Mesodermal cell (in vitro differentiated cells): ENCODE measurements around the gene NAA80.

ENCODE experiments used
- H3K27ac ChIP-seq: 2 replicates; pipeline ENCODE4 v1.7.0; 2013; ENCODE audit warnings: mild to moderate bottlenecking, low read depth, low read length, moderate library complexity; ENCODE audit not compliant: severe bottlenecking
- H3K36me3 ChIP-seq: 2 replicates; pipeline ENCODE4 v1.7.1; 2013; ENCODE audit warnings: mild to moderate bottlenecking, low read length, moderate library complexity; ENCODE audit not compliant: control insufficient read depth, insufficient read depth
- H3K4me1 ChIP-seq: one replicate; pipeline ENCODE4 v1.7.1; 2013; ENCODE audit warnings: mild to moderate bottlenecking, low read length; ENCODE audit not compliant: insufficient read depth, control insufficient read depth, poor library complexity, severe bottlenecking
- H3K4me3 ChIP-seq: 2 replicates; pipeline ENCODE4 v1.7.0; 2013; ENCODE audit warnings: low read length, control low read depth, mild to moderate bottlenecking; ENCODE audit not compliant: insufficient read depth, poor library complexity, severe bottlenecking; ENCODE audit errors: extremely low read depth
- H3K9me3 ChIP-seq: 2 replicates; pipeline ENCODE4 v1.7.1; 2013; ENCODE audit warnings: mild to moderate bottlenecking, low read length, moderate library complexity; ENCODE audit not compliant: control insufficient read depth
- WGBS, 2 experiments: methylation state at CpG; one replicate each; pipeline ENCODE4 v1.1.5; 2013; ENCODE audit warnings: missing lambda C conversion rate in 2 of 2; ENCODE audit not compliant: insufficient coverage in 2 of 2; 5-methylcytosine and 5-hydroxymethylcytosine counted together

NAA80 gene

GRCh38 chr3:50327129-50327528 lies 27.9 kb upstream of the NAA80 start:
- peaks cover 34% of the 10 kb centered on the region for H3K4me1 ChIP-seq
- no peak overlapping the region for H3K27ac ChIP-seq
- WGBS, 2 experiments: 90 to 100% methylated on average over 2 of the region's 4 CpGs
- no peaks in the 10 kb centered on the region for H3K9me3 ChIP-seq
- H3K4me3 ChIP-seq: peak overlapping the region; percentile 91
- peaks cover 53% of the 10 kb centered on the region for H3K36me3 ChIP-seq

- WGBS, 2 experiments: 94 to 96% methylated on average over 3 to 7 of the region's 8 CpGs
- H3K4me3 ChIP-seq: no peak overlapping the region
- H3K4me1 ChIP-seq: peaks cover 37% of the 10 kb centered on the region
- no peaks in the 10 kb centered on the region for H3K9me3 ChIP-seq
- H3K27ac ChIP-seq: no peak overlapping the region
- peaks cover 44% of the 10 kb centered on the region for H3K36me3 ChIP-seq
Observed at GRCh38 chr3:50326182-50326541, 27.0 kb upstream of the NAA80 start.

- Histone ChIP-seq H3K27ac (no peak overlapping the region), H3K36me3 (peaks cover 38% of the 10 kb centered on the region), H3K4me3 (no peak overlapping the region), H3K4me1 (peaks cover 37% of the 10 kb centered on the region), H3K9me3 (no peaks in the 10 kb centered on the region)
- WGBS, 2 experiments: 90 to 95% methylated on average over 9 to 11 of the region's 11 CpGs
Observed at GRCh38 chr3:50325497-50326181, 26.4 kb upstream of the NAA80 start.

- no peaks in the 10 kb centered on the region for H3K9me3 ChIP-seq
- WGBS, 2 experiments: no CpG with 5 or more reads among the region's 2 CpGs
- peaks cover 40% of the 10 kb centered on the region for H3K4me1 ChIP-seq
- peaks cover 36% of the 10 kb centered on the region for H3K36me3 ChIP-seq
- no peak overlapping the region for H3K4me3 ChIP-seq
- no peak overlapping the region for H3K27ac ChIP-seq
Observed at GRCh38 chr3:50325113-50325480, 25.9 kb upstream of the NAA80 start.

- H3K36me3 ChIP-seq: peaks cover 36% of the 10 kb centered on the region
- WGBS, 2 experiments: 73 to 80% methylated on average over 4 of the region's 4 CpGs
- H3K4me1 ChIP-seq: peaks cover 44% of the 10 kb centered on the region
- H3K4me3 ChIP-seq: no peak overlapping the region
- H3K27ac ChIP-seq: no peak overlapping the region
- no peaks in the 10 kb centered on the region for H3K9me3 ChIP-seq
Observed at GRCh38 chr3:50324351-50325112, 25.3 kb upstream of the NAA80 start.

GRCh38 chr3:50323614-50324199 lies 24.5 kb upstream of the NAA80 start:
- Histone ChIP-seq H3K9me3 (no peaks in the 10 kb centered on the region), H3K4me1 (peaks cover 50% of the 10 kb centered on the region), H3K27ac (peak overlapping the region; percentile 49), H3K4me3 (no peak overlapping the region), H3K36me3 (peaks cover 41% of the 10 kb centered on the region)
- 78 to 82% methylated on average over 4 of the region's 5 CpGs for WGBS, 2 experiments

- peaks cover 47% of the 10 kb centered on the region for H3K36me3 ChIP-seq
- H3K4me3 ChIP-seq: peak overlapping the region; percentile 81
- 63 to 74% methylated on average over 3 to 4 of the region's 4 CpGs for WGBS, 2 experiments
- no peaks in the 10 kb centered on the region for H3K9me3 ChIP-seq
- peaks cover 50% of the 10 kb centered on the region for H3K4me1 ChIP-seq
- peak overlapping the region; percentile 99 for H3K27ac ChIP-seq
Observed at GRCh38 chr3:50323092-50323600, 23.9 kb upstream of the NAA80 start.

GRCh38 chr3:50322386-50323091 lies 23.3 kb upstream of the NAA80 start, which contains the start of gene HYAL2:
Gene HYAL2, minus strand, starts transcription at chr3:50322745. Its CDS starts 2,256 bp downstream, at chr3:50320489.
- Histone ChIP-seq H3K4me1 (peaks cover 56% of the 10 kb centered on the region), H3K4me3 (peak within 1 kb of the TSS; percentile 81), H3K27ac (peak within 1 kb of the TSS; percentile 99), H3K36me3 (peaks cover 53% of the 10 kb centered on the region), H3K9me3 (no peaks in the 10 kb centered on the region)
- 22 to 25% methylated on average over 13 to 23 of the region's 31 CpGs for WGBS, 2 experiments

GRCh38 chr3:50322115-50322385 lies 22.8 kb upstream of the NAA80 start:
- Histone ChIP-seq H3K4me3 (peak overlapping the region; percentile 81), H3K36me3 (peaks cover 58% of the 10 kb centered on the region), H3K4me1 (peaks cover 56% of the 10 kb centered on the region), H3K9me3 (no peaks in the 10 kb centered on the region), H3K27ac (peak overlapping the region; percentile 99)
- WGBS, 2 experiments: 7 to 15% methylated on average over 14 of the region's 14 CpGs

GRCh38 chr3:50321336-50322114 lies 22.3 kb upstream of the NAA80 start:
- peaks cover 57% of the 10 kb centered on the region for H3K4me1 ChIP-seq
- H3K9me3 ChIP-seq: no peaks in the 10 kb centered on the region
- 0 to 1% methylated on average over 34 to 44 of the region's 59 CpGs for WGBS, 2 experiments
- peak overlapping the region; percentile 99 for H3K27ac ChIP-seq
- peak overlapping the region; percentile 81 for H3K4me3 ChIP-seq
- peaks cover 62% of the 10 kb centered on the region for H3K36me3 ChIP-seq
